Cardiac fibroblast (primary cell): ENCODE data around the gene IFT25.

Source experiments
- DNase-seq, 2 donors: peaks; one replicate each; pipeline versions ENCODE4 v3.0.0 to v3.0.0-alpha.2; 2010; ENCODE audit warnings: low read depth in 2 of 2
- H3K4me3 ChIP-seq, 2 donors: replicated peaks in 1 of 2; 1 replicate in 1 of 2; 2 replicates in 1 of 2; pipeline ENCODE4 v1.5.1; 2011; ENCODE audit warnings: low read depth in 2 of 2, low read length in 2 of 2, mild to moderate bottlenecking in 2 of 2, moderate library complexity in 1 of 2
- CTCF ChIP-seq: IDR thresholded peaks from one replicate; pipeline ENCODE4 v1.5.1; 2011; ENCODE audit warnings: low read depth, mild to moderate bottlenecking, low read length, inconsistent platforms

Gene IFT25

GRCh38 chr1:53967409-53968124 lies 22.1 kb upstream of the IFT25 start:
- no peak for TF ChIP-seq CTCF
- H3K4me3 ChIP-seq, result no peak overlapping the region
- DNase-seq, result no peak

- DNase-seq, result no peak
- no peak for TF ChIP-seq CTCF
Observed at GRCh38 chr1:53966794-53967193, 21.3 kb upstream of the IFT25 start.

GRCh38 chr1:53964109-53964508 lies 18.6 kb upstream of the IFT25 start:
- H3K4me3 ChIP-seq, result no peak overlapping the region
- peak in 1 of 2 donors; percentile 39 for DNase-seq
- no peak for TF ChIP-seq CTCF

More at GRCh38 chr1:53966794-53967193, 21.3 kb upstream of the IFT25 start:
- no peak overlapping the region for H3K4me3 ChIP-seq

- DNase-seq, result no peak
- no peak for TF ChIP-seq CTCF
- H3K4me3 ChIP-seq, result no peak overlapping the region
Observed at GRCh38 chr1:53963460-53963859, 18.0 kb upstream of the IFT25 start.

GRCh38 chr1:53962395-53962794 lies 16.9 kb upstream of the IFT25 start:
- no peak for DNase-seq
- TF ChIP-seq CTCF, result no peak
- no peak overlapping the region for H3K4me3 ChIP-seq

GRCh38 chr1:53959664-53960250 lies 14.3 kb upstream of the IFT25 start:
- DNase-seq, result peak; percentile 48
- TF ChIP-seq CTCF, result peak; percentile 41
- no peak overlapping the region for H3K4me3 ChIP-seq
